Hepatocyte (in vitro differentiated cells): ENCODE data around the gene YRDC. TPM values are rescaled to one million over a fixed set of nuclear protein-coding genes. Genes with fewer than 3 reads are reported as not detected.

ENCODE experiments used
- DNase-seq: peaks from one replicate; pipeline ENCODE4 v3.0.0-alpha.2; 2016; ENCODE audit warnings: low spot score
- H2AFZ ChIP-seq: fragments of 200-600 bp; sonication (generic); 2 replicates; pipeline ENCODE4 v1.6.0; 2016; ENCODE audit warnings: antibody characterized with exemption, mild to moderate bottlenecking
- H3K27ac ChIP-seq: fragments of 200-600 bp; sonication (generic); 2 replicates; pipeline ENCODE4 v1.5.1; 2016; ENCODE audit warnings: mild to moderate bottlenecking
- H3K27me3 ChIP-seq: fragments of 200-600 bp; sonication (generic); 2 replicates; pipeline ENCODE4 v1.6.1; 2016
- H3K36me3 ChIP-seq: fragments of 200-600 bp; sonication (generic); replicated peaks from 2 replicates; pipeline ENCODE4 v1.5.1; 2016; ENCODE audit warnings: low read depth; ENCODE audit not compliant: insufficient read depth
- H3K4me1 ChIP-seq: fragments of 200-600 bp; sonication (generic); 2 replicates; pipeline ENCODE4 v1.5.1; 2016; ENCODE audit warnings: mild to moderate bottlenecking, moderate library complexity; ENCODE audit not compliant: insufficient read depth
- H3K4me2 ChIP-seq: fragments of 200-600 bp; sonication (generic); 2 replicates; pipeline ENCODE4 v1.6.0; 2016
- H3K4me3 ChIP-seq: fragments of 200-600 bp; sonication (generic); 2 replicates; pipeline ENCODE4 v1.5.1; 2016; ENCODE audit warnings: mild to moderate bottlenecking
- H3K79me2 ChIP-seq: fragments of 200-600 bp; sonication (generic); 2 replicates; pipeline ENCODE4 v1.6.0; 2017; ENCODE audit warnings: mild to moderate bottlenecking
- H3K9me2 ChIP-seq: fragments of 200-600 bp; sonication (generic); replicated peaks from 2 replicates; pipeline ENCODE4 v1.6.0; 2017; ENCODE audit warnings: mild to moderate bottlenecking; ENCODE audit not compliant: insufficient read depth
- H3K9me3 ChIP-seq: fragments of 200-600 bp; sonication (generic); 2 replicates; pipeline ENCODE4 v1.5.1; 2016; ENCODE audit warnings: low read depth, mild to moderate bottlenecking
- H4K20me1 ChIP-seq: fragments of 200-600 bp; sonication (generic); 2 replicates; pipeline ENCODE4 v1.6.0; 2016; ENCODE audit warnings: mild to moderate bottlenecking; ENCODE audit not compliant: insufficient read depth, poor library complexity, severe bottlenecking
- CTCF ChIP-seq: fragments of 200-600 bp; sonication (generic); IDR thresholded peaks from 2 replicates; pipeline ENCODE4 v1.5.1; 2016; ENCODE audit warnings: antibody characterized with exemption, mild to moderate bottlenecking; ENCODE audit not compliant: poor library complexity
- EZH2 ChIP-seq: fragments of 200-600 bp; sonication (generic); IDR thresholded peaks from 2 replicates; pipeline ENCODE4 v1.6.1; 2016; ENCODE audit warnings: antibody characterized with exemption, mild to moderate bottlenecking, borderline replicate concordance
- EZH2phosphoT487 ChIP-seq: fragments of 200-600 bp; sonication (generic); IDR thresholded peaks from one replicate; pipeline ENCODE4 v1.6.1; 2018; ENCODE audit warnings: antibody characterized with exemption, mild to moderate bottlenecking, low read depth, moderate library complexity; ENCODE audit not compliant: unreplicated experiment, severe bottlenecking
- WGBS: methylation state at CpG from one replicate; pipeline ENCODE4 v1.1.6; 2016; ENCODE audit warnings: low lambda C conversion rate; ENCODE audit errors: missing lambda C conversion rate; 5-methylcytosine and 5-hydroxymethylcytosine counted together
- polyA plus RNA-seq: library from polyadenylated mRNA; unstranded; fragments of >200 nt; fragmentation: Nextera tagmentation; extraction: Ambion mirVana; gene quantifications from 2 replicates; pipeline ENCODE4 v1.2.1, GENCODE V29; 2016
- total RNA-seq: library from RNA; depleted of rRNA; stranded (reverse); fragments of >200 nt; gene quantifications from 2 replicates; pipeline ENCODE4 v1.2.3, GENCODE V29; 2014

The YRDC gene
- total and polyA plus RNA-seq, 2 experiments from 2014 or later: 26.5 to 37.4 TPM

DNA sequence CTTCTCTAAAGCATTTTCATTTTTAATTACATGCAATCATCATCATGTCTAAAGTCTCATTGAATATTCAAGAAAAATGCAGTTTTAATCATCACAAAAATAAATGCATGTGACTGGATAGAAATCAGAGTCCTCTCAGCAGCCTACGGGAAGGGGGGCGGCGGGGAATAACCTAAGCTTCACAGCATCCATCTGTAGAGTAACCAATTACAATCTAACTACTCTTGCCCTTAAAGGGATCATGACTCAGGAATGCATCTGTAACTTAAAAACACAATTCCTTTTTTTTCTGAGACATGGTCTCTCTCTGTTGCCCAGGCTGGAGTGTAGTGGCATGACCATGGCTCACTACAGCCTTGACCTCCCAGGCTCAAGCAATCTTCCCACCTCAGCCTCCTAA is 28.8 kb upstream of the YRDC start:
- DNase-seq: no peak
- peaks cover 5% of the 10 kb centered on the region for H3K79me2 ChIP-seq
- no peak overlapping the region for H3K4me3 ChIP-seq
- no peaks in the 10 kb centered on the region for H4K20me1 ChIP-seq
- 61% methylated on average over 3 of the region's 3 CpGs for WGBS
- H3K4me2 ChIP-seq: no peak overlapping the region
- no peaks in the 10 kb centered on the region for H3K9me2 ChIP-seq
- no peaks in the 10 kb centered on the region for H3K9me3 ChIP-seq
- H3K27ac ChIP-seq: no peak overlapping the region
- H2AFZ ChIP-seq: no peak overlapping the region
- peaks cover 3% of the 10 kb centered on the region for H3K36me3 ChIP-seq
- no peaks in the 10 kb centered on the region for H3K4me1 ChIP-seq
- no peaks in the 10 kb centered on the region for H3K27me3 ChIP-seq
- TF ChIP-seq CTCF: no peak

- Histone ChIP-seq H4K20me1 (no peaks in the 10 kb centered on the region), H3K79me2 (no peaks in the 10 kb centered on the region), H3K9me2 (no peaks in the 10 kb centered on the region), H2AFZ (no peak overlapping the region), H3K4me1 (no peaks in the 10 kb centered on the region), H3K27me3 (no peaks in the 10 kb centered on the region), H3K4me2 (no peak overlapping the region), H3K36me3 (no peaks in the 10 kb centered on the region), H3K9me3 (no peaks in the 10 kb centered on the region), H3K4me3 (no peak overlapping the region), H3K27ac (no peak overlapping the region)
- TF ChIP-seq EZH2: no peak
- no peak for TF ChIP-seq CTCF
- TF ChIP-seq EZH2phosphoT487: no peak
- DNase-seq: no peak
- WGBS: 78% methylated on average over 2 of the region's 2 CpGs
These were observed 23.8 kb upstream of the YRDC start for GRCh38 chr1:37831809-37832208.

GRCh38 chr1:37831109-37831508 is 23.1 kb upstream of the YRDC start:
- no peak overlapping the region for H2AFZ ChIP-seq
- H3K4me3 ChIP-seq: no peak overlapping the region
- H3K9me3 ChIP-seq: no peaks in the 10 kb centered on the region
- H3K4me1 ChIP-seq: no peaks in the 10 kb centered on the region
- no peaks in the 10 kb centered on the region for H3K79me2 ChIP-seq
- WGBS: 95% methylated on average over 4 of the region's 4 CpGs
- no peak overlapping the region for H3K27ac ChIP-seq
- no peaks in the 10 kb centered on the region for H3K27me3 ChIP-seq
- TF ChIP-seq EZH2phosphoT487 (no peak), CTCF (no peak), EZH2 (no peak)
- no peaks in the 10 kb centered on the region for H3K9me2 ChIP-seq
- H3K4me2 ChIP-seq: no peak overlapping the region
- no peaks in the 10 kb centered on the region for H3K36me3 ChIP-seq
- no peaks in the 10 kb centered on the region for H4K20me1 ChIP-seq
- DNase-seq: no peak
